OCI-M2 (cell line): Measurements from ENCODE around the gene NINL.
"Not testable (repeated sequence)": the region's sequence is repeated elsewhere in the genome, so short reads cannot be mapped to it uniquely, and the experiment has no call there.

Experiments used
- DNase-seq: peaks from one replicate; lab custom pipeline; 2025; ENCODE audit not compliant: unreplicated experiment; lab: John Stamatoyannopoulos, UW

NINL gene

DNA sequence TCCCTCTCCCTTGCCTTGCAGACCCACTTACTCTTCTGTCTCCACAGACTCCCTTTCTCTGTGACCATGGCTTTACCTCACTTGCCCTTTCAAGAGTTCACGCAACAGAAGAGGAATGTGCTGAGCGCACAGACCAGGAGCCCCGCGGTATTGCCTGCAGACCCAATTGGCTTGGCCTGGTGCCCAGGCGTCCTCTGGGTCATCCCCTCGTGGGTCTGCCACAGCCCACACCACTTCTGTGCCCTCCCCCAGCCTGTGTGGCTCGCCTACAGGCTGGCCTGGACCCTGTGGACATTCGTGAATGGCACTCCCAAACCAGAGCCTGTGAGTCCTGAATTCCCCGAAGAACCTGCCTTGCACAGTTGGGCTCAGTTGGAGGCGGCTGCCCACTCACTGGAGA is 15.3 kb upstream of the NINL start:
- no peak for DNase-seq

DNA sequence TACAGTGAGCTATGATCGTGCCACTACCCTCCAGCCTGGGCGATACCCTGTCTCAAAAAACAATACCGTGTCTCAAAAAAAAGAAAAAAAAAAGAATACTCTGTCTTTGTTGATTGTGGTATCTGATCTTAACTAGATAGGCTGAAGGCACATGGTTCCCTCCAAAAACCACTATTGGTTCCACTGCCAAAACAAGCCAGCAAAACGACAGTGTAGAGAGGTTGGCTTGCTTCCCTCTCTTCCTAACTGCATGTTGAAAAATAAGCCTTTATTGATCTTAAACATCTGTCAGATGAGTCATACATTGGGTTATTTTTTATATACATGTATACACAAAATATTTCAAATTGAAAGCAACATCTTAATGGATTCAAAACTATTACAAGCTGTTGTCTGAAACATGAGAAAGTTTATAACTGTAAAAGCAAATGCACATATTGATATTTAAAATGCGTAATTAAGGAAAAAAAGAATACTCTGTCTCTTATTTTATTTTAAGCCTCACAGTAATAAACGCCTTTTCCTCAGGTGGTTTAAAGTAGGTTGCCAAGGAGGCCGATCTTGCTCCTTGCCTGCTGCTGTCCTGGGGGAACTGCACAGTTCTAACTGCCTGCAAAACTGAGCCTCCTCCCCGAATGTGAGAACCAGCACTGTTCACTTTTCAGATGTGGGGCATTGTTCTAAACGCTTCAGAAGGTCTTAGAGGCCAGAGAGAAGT is 7.0 kb upstream of the NINL start:
- DNase-seq = no peak

DNA sequence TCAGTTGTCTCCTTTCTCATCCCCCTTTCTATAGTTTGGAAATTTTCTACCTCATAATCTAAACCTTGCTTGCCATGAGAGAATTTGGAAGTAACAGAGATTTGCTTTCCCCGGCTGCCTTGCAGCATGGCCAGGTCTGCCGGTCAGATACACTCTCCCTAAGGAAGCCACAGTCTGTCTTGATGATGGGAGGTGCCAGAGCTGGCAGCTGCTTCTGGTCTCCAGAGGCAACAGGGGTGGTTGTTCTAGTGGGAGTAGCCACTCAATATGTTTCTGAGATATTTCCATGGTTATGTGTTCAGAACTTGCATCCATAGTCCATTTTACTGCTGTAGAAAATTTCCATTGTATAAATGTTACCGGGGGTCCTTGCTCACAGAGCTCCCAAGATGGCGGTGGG is 5.4 kb upstream of the NINL start:
- not testable (repeated sequence) for DNase-seq

DNA sequence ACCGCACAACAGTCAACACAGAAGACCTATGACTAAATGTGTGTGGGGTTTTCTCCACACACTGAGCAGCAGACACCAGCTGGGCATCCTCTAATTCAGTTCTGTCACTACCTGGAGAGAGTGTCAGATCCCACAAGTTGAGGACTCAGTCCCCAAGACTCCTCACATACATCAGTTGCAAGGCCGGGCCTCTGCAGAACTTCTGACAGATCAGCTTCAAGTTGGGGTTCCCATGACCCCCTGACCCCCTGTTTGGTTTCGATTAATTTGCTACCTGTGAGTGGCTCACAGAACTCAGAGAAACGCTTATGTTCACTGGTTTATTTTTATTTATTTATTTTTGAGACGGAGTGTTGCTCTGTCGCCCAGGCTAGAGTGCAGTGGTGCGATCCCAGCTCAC is 3.2 kb upstream of the NINL start:
- no peak for DNase-seq

DNA sequence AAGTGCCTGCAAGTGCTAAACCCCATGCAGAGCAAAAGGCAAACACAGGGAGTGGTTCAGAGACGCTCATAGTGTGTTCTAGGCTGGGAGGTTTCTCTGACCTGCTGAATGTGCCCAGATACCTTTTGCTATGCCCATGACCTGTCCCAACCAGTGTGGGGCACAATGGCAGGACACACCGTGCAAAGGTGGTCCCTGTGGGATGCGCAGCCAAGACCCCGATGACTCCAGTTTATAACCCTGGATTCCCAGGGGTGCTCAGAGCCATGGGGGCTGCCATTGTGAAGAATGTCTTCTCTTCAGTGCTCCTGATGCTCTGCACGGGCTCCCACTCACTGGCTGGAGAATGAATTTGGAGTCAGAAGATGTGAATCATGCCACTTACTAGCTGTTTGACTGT is 2.2 kb upstream of the NINL start:
- no peak for DNase-seq

DNA sequence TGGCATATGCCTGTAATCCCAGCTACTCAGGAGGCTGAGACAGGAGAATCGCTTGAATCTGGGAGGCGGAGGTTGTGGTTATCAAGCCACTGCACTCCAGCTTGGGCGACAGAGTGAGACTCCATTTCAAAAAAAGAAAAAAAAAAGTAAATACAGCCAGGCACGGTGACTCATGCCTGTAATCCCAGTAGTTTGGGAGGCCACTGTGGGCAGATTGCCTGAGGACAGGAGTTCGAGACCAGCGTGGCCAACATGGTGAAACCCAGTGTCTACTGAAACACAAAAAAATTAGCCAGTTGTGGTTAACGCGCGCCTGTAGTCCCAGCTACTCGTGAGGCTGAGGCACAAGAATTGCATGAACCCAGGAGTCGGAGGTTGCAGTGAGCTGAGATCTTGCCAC is 1.5 kb upstream of the NINL start:
- DNase-seq = no peak

DNA sequence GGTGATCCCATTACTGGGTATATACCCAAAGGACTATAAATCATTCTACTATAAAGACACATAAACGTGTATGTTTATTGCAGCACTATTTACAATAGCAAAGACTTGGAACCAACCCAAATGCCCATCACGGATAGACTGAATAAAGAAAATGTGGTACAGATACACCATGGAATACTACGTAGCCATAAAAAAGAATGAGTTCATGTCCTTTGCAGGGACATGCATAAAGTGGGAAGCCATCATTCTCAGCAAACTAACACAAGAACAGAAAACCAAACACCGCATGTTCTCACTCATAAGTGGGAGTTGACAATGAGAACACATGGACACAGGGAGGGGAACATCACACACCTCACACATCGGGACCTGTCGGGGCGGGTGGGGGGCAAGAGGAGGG is 1.7 kb downstream of the NINL start:
- DNase-seq = not testable (repeated sequence)

DNA sequence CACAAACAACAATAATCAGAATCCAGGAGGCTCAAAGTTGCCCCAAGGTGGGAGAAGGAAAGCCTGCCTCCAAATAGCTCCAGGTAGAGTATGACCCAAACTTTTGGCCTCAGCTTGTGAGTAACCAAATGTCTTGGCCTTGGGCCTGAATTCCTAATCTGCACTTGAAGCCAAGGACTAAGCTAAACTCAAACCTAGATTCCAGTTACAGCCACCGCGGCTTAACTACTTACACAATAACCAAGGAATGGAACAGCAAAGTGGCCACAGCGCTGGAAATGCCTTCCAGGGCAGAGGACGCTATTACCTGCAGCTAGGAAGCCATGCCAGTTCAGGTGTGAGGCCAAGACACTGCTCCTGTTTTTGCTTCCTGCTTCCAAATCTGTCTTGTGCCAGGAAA is 4.6 kb downstream of the NINL start:
- DNase-seq = no peak

DNA sequence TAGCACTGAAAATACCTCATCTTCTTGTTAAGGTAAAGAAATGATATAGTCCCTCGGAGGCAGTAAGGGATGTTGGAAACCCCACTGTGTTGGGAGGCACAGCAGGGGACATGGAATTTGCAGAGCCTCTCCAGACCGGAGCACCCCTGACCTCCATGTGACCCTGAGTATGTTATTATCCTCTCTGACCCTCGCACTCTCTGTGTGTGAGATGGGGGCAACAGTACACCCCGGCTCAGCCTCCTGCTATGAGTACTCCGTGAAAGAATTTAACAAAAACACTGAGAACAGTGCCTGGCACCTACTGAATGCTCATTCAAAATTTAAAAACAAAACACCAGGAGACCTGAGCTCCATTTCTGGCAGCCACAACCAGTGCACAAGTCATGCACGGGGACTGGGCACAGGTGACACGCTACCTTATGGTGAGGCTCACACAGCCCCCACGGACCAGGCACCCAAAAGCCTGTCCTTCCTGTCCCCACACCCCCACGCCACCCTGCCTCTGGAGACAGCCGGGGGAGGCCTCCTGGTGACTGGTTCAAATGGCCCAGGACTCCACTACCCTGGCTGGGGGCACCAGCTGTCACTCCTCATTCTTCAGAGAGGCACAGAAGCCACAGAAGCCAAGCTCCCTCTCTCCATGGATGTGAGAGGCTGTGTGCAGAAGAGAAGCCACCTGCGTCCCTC is 6.1 kb downstream of the NINL start:
- DNase-seq = no peak

DNA sequence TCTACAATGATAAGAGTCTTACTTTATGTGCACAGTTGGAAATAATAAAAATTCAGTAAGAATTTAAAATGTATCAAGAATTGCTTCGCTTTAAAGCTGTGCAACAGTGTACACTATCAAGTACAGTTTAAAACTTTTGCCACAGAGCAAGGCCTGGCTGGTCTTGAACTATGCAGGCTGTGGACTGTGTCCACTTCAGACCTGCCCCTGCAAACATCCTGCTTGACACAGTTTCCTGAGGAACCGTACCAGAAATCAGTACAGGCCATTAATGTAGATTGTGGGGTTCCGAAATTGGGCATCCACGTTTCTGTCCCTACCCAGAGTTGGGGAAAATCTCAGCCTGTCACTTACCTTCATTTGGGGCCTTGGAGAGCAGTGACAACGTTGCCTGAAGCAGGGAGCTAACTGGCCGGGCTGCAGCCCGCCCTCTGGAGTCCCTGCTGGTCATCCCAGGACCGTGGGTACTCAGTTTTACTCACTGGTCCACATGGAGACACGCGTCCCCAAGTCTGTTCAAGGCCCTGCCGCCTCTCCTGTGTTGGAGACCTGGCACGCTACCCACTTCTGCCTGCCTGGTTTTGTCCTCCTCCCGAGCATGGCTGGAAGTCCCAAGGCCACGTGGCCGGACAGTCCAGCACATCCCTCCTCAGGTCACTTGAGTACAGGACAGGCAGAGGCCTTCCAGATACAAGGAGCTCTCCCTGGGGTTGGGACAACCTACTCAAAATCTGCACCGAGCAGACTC is 8.4 kb downstream of the NINL start:
- DNase-seq = no peak

DNA sequence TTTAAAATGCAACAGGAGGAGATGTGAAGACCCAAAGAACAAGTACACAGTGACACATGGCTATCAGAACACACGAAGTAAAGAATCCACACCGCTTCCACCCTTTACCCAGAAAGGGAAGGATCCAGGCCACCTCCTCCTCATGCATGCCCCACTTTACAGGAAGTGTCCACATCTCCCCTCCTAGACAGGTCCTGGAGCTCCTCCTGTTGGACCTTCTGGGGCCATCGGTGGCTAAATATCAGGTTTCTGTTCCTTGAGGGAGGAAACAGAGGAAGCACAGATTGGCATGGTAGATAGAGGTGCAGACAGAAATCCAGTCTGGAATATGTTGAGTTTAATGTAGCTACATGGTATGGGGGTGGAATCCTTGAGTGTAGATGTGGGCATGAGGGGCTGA is 10.9 kb downstream of the NINL start:
- no peak for DNase-seq

DNA sequence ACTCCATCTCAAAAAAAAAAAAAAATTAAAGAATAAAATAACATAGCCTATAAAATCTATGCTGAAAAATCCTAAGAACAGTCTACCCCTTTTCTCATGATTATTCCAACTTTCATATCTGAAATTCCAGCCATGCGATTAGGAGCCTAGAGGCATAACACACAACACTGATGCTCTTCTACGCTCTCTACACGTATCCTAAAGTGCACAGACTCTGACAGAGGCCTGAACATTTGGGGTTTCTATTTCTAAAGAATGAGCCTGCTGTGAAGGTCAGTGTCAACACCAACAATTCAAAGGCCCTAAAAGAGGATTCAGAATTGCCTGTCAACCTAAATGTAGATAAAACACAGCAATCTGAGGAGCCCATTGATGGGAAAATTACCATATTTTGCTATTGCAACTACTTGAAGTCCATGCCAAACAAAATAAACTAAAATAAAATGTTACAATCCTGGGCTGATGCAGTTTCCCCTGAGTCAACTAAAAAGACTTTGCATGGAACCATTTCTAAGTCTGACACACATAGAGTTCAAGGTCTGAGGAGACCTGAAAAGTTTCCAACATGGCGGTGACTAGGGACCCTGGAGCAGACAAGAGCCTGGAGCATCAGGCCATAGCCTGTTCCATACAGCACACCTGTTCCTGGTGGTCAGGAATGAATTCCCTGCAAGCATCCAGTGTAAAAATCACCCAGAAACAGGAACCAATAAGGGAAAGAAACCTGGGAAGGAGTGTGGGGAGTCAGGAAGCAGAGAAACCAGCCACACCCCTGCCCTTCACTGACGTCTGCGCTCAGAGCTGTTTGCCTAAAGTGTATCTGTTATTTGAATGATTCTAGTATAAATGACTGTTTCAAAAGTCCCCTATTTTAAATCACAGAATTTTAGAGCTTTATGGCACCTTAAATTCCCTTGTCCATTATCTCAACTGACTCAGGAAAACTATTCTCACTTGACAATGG is 11.8 kb downstream of the NINL start:
- DNase-seq = no peak

DNA sequence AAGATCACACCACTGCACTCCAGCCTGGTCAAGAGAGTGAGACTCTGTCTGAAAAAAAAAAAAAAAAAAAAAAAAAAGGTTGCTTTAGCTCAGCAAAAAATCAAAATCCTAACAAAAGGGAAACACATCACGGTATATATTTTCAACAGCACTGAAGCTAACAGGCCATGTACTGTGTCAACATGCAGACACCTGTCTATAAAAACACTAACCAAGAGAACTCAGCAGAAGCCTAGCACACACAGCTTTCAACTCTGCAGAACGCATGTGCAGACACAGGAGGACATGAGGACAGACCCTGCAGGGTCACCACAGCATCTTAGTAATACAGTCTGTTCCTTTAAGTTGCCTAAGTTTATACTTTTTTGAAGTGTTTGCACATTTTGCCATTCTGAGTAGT is 13.5 kb downstream of the NINL start:
- no peak for DNase-seq

DNA sequence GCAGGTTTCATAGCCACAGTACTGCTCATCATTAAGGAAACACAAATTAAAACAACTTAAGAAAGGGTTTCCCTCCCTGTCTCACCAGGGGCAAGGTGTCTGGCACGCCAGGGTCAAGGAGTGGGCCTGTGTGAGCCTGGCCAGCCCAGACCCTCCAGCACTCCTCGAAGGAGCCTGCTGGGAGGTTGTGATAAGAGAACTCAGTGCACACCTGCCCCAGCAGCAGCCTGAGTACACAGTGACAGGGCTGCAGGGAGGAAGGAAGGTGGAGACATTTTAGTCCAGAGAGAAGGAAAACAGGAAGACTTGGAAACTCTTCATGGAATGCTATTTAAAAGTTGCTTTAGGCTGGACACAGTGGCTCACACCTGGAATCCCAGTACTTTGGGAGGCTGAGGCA is 14.1 kb downstream of the NINL start:
- no peak for DNase-seq

DNA sequence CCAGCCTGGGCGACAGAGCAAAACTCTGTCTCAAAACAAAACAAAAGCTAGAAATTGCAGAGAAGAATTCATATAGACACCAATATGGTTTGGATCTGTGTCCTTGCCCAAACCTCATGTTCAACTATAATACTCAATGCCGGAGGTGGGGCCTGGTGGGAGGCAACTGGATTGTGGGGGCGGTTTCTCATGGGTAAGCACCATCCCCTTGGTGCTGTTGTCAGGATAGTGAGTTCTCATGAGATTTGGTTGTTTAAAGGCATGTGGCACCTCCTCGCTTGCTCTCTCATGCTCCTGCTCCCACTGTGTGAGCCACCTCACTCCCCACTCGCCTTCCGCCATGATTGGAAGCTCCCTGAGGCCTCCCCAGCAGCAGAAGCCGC is 15.2 kb downstream of the NINL start:
- no peak for DNase-seq

DNA sequence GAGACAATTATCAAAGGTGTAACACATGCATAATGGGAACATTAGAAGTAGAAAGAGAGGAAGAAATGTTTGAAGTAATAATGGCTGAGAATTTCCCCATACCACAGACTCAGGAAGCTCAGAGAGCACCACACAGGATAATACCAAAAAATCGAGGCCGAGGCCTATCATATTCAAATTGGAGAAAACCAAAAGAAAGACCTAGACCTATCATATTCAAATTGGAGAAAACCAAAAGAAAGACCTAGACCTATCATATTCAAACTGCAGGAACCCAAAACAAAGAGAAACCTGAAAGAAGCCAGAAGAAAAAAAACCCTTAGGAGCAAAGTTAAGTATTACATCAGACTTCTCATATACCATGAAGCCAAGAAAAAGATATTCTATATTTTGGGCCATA is 18.0 kb downstream of the NINL start:
- no peak for DNase-seq

DNA sequence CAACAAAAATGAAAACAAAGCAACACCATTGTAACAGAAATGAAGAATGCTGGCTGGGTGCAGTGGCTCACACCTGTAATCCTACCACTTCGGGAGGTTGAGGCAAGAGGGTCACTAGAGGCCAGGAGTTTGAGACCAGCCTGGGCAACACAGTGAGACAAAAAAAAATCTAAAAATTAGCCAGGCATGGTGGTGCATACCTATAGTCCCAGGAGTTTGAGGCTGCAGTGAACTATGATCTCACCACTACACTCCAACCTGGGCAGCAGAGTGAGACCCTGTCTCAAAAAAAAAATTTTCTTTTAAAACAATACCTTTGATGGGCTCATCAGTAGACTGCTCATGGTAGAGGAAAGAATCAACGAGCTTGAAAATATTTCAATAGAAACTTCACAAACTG is 18.5 kb downstream of the NINL start:
- DNase-seq = no peak

DNA sequence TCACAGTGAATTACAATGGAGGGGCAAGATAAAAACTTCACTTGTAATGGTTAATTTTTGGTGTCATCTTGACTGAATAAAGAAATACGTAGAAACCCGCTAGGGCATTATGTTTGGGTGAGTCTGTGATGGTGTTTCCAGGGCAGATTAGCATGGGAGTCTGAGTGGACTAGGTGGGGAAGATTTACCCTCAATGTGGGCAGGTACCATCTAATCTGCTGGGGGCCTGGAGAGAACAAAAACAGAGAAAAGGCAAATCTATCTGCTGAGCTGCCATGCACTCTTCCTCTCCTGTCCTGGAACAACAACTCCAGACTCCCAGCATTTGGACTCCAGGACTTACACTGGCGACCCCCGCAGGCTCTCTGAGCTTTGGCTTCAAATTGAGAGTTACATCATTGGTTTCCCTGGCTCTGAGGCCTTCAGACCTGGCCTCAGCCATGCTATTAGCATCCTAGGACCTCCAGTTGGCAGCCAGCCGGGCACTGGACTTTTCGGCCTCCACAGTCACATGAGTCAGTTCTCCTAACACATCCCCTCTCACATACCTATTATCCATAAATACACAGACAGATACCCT is 19.7 kb downstream of the NINL start:
- no peak for DNase-seq

DNA sequence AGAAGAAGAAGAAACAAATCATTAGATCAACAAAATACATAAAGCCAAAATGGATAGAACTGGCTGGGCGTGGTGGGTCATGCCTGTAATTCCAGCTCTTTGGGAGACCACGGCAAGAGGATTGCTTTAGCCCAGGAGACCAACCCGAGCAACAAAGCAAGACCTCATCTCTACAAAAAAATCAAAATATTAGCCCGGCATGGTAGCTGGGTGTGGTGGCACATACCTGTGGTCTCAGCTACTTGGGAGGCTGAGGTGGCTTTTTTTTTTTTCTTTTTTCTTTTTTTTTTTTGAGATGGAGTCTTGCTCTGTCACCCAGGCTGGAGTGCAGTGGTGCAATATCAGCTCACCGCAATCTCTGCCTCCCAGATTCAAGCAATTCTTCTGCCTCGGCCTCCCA is 21.5 kb downstream of the NINL start:
- no peak for DNase-seq

DNA sequence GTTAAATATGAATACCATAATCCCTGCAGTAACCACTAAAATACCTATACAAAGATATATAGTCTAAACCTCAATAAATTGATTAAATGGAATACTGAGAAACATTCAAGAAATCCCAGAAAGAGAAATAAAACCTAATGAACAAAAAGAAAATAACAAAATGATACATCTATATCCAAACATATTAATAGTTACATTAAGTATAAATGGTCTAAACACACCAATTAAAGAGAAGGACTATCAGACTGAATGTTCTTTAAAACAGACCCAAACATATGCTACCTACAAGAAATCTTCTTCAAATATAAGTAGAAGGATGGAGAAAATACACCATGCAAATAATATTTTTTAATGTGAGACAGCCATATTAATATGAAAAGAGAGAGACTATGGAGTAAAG is 22.0 kb downstream of the NINL start:
- no peak for DNase-seq

DNA sequence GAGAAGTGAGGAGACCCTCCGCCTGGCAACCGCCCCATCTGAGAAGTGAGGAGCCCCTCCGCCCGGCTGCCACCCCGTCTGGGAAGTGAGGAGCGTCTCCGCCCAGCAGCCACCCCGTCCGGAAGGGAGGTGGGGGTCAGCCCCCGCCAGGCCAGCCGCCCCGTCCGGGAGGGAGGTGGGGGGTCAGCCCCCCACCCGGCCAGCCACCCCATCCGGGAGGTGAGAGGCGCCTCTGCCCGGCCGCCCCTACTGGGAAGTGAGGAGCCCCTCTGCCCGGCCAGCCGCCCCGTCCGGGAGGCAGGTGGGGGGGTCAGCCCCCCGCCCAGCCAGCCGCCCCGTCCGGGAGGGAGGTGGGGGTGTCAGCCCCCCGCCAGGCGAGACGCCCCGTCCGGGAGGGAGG is 23.6 kb downstream of the NINL start:
- DNase-seq = not testable (repeated sequence)
